HG03135 (cell line): ENCODE data around the gene LAX1.
"Not testable (repeated sequence)": the region's sequence is repeated elsewhere in the genome, so short reads cannot be mapped to it uniquely, and the experiment has no call there.

Experiments
- ATAC-seq: cut with Tn5 transposase; IDR thresholded peaks from one replicate; pipeline ENCODE4 v1.9.1; 2021; ENCODE audit warnings: mild to moderate bottlenecking, moderate library complexity; ENCODE audit not compliant: unreplicated experiment

The LAX1 gene, protein sequence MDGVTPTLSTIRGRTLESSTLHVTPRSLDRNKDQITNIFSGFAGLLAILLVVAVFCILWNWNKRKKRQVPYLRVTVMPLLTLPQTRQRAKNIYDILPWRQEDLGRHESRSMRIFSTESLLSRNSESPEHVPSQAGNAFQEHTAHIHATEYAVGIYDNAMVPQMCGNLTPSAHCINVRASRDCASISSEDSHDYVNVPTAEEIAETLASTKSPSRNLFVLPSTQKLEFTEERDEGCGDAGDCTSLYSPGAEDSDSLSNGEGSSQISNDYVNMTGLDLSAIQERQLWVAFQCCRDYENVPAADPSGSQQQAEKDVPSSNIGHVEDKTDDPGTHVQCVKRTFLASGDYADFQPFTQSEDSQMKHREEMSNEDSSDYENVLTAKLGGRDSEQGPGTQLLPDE

GRCh38 chr1:203765029-203765837 is at the start of gene LAX1:
Gene LAX1 (plus strand): TSS chr1:203765183. CDS start chr1:203765566, 383 bp downstream.
- ATAC-seq: no peak

- ATAC-seq: no peak
Measured at GRCh38 chr1:203717120-203717519, 47.9 kb upstream of the LAX1 start.

DNA sequence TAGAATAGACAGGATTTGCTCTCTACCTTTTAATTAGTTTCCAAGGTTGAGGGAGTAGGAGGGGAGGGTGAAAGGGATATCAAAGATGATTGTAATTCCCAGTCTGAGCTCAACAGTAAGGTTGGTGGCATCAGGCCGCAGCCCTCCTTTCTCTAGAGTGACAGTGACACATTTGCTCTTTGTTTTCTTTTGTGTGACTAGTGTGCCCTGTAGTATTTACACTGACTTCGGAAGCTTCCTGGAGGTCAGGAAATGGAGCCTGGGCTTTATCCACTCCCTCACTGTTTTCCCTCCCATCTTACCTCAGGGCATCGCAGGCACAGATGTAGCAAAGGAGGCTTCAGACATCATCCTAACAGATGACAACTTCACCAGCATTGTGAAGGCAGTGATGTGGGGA is 44.7 kb upstream of the LAX1 start:
- no peak for ATAC-seq

DNA sequence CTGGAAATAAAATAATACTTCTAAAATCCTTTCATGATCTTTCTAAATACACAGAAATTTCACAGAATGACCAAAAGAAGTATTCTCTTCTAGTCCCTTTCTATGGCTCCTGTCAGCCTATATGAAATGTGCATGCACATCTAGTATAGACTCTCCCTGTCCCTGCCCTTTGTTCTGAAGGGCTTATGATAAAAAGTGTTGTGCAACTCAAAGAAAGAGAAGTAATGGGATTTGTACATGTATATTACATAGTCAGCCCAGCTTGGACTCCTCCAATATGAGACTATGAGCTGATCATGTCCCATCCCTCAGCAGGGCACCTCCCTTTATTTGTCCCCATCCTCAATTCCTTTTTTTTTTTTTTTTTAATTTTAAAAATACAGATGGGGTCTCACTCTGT is 42.1 kb upstream of the LAX1 start:
- ATAC-seq: no peak

GRCh38 chr1:203726417-203726867 is 38.5 kb upstream of the LAX1 start:
- no peak for ATAC-seq

DNA sequence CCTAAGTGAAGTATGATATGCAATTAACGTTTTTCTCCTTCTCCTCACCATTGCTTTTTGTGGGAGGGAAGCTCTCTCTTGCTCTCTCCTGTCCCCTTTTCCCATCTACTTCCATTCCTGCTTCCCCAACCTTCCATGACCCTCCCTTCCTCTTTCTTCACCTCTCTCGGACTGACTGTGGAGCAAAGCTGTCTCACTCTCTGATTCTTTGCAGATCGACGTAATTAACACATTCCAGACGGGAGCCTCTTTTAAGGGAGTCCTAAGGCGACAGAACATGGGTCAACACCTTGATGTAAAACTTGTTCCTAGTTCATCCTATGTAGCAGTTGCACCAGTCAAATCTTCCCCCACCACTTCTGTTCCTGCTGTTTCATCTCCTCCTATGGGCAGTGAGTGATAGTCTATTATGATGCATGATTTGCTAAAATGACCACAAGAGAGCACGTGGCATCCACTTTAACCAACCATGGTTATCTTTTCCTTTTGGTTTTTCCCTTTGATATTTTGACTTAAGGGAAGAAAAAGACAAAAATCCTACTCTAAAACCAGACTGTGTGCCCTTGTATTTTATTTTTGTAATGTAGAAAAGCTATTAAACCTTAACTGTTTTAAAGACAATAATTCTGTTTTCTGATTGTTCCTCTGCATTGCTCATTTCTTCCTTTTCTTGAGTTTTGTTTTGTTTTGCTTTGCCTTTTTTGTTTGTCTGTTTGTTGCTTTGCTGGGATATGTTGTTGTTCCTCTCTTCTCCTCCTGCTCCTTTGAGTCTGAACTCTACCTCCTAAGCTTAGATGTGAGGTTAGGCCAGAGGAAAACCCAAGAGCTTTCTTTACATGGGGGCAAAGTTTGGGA is 31.7 kb upstream of the LAX1 start:
- no peak for ATAC-seq

DNA sequence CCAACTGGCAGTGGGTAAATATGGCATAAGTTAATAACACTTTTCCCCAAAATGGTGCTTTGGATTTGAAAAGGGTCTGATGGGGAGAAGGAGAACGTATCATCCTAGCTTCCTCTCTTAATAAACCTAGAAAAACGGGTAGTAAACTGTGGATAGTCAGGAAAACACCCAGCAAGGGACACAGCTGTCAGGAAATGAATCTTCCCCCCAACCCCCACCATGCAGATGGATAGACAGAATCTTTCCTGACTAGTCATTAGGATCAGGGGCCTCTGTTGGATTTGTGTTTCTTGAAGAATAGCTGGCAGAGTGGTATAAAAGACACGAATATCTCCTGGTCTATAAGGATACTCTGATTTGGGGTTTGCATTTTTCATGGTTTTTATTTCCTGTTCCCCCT is 22.5 kb upstream of the LAX1 start:
- no peak for ATAC-seq

- no peak for ATAC-seq
Measured at GRCh38 chr1:203743091-203743571, 21.9 kb upstream of the LAX1 start.

DNA sequence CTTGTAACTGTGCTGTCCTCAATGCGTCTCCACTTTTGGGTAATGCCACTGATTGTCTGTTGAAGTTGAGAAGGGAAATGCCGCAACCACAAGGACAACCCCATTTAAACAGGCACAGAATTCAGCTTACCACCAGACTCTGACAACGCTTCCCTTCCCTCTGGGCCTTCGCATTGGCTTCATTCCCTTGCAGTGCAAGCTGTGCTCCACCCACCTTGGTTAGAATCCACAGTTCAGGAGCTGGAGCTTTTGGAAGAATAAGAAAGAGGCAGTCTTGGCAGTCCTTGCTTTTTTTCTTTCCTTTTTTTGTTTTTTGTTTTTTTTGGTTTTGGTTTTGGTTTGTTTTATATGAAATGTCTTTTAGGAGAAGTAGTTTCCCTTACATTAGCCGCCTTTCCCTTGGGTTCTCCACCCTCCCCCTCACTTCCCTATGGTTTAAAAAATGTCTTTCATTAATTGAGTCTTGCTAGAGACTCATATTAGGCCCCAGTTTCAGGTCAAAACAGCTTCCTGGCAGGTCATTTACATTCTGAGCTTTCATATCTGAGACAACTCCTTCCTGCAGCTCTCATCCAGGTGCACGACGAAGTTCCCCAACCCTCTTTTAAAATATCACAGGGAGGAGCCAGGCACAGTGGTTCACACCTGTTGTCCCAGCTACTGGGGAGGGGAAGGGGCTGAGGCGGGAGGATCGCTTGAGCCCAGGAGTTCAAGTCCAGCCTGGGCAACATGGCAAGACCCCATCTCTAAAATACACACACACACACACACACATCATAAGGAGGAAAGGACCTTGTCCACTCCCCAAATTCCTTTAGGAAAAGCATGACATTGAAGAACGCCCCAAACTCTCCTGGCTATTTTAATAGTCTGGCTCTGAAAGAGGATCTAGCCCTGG is 20.7 kb upstream of the LAX1 start:
- no peak for ATAC-seq

DNA sequence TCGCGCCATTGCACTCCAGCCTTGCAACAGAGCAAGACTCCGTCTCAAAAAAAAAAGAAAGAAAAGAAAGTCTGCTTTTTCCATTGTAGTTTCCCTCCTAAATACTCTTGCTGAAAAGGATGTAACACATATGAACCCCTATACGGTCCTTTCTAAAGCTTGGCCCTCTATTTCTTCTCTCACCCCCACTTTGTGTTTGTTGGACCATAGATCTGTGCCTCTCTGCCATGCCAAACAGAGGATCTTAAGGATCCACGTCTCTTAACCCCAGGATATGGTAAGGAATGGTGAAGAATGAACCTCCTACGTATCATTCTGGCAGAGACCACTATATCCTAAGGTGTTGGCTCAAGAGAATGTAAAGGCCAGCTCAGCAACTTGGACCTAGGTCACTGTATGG is 18.7 kb upstream of the LAX1 start:
- no peak for ATAC-seq

GRCh38 chr1:203751051-203751450 is 13.9 kb upstream of the LAX1 start:
- no peak for ATAC-seq

- ATAC-seq: not testable (repeated sequence)
Measured at GRCh38 chr1:203751618-203752361, 13.2 kb upstream of the LAX1 start.

- peak; percentile 60 for ATAC-seq
Measured at GRCh38 chr1:203754455-203754864, 10.5 kb upstream of the LAX1 start.

- ATAC-seq: no peak
Measured at GRCh38 chr1:203756036-203756435, 8.9 kb upstream of the LAX1 start.

- not testable (repeated sequence) for ATAC-seq
Measured at GRCh38 chr1:203758749-203759148, 6.2 kb upstream of the LAX1 start.

DNA sequence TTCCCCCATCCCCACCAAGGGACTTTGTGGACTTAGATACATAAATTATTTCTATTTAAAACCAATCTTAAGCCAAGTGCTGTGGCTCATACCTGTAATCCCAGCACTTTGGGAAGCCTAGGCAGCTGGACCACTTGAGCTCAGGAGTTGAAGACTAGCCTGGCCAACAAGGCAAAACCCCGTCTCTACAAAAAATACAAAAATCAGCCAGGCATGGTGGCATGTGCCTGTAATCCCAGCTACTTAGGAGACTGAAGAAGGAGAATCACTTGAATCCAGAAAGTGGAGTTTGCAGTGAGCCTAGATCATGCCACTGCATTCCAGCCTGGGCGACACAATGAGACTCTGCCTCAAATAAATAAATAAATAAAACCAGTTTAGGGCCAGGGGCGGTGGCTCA is 4.5 kb upstream of the LAX1 start:
- ATAC-seq: no peak

- ATAC-seq: not testable (repeated sequence)
Measured at GRCh38 chr1:203761958-203762357, 3.0 kb upstream of the LAX1 start.

- ATAC-seq: no peak
Measured at GRCh38 chr1:203763505-203763904, 1.5 kb upstream of the LAX1 start.
